Motor neuron (in vitro differentiated cells): ENCODE results near the gene PSD. TPM values are rescaled to one million over a fixed set of nuclear protein-coding genes. Genes with fewer than 3 reads are reported as not detected.

Experiments used
- total RNA-seq, 8 experiments: library from RNA; unstranded; fragments of 300-600 nt; gene quantifications; 2 replicates each; pipeline versions ENCODE4 v1.2.3 to v1.2.4, GENCODE V29; 2022

PSD gene
- total RNA-seq, 8 experiments from 2014 or later, result 5.9 to 55.8 (median 31.8) TPM

Other genes with a start within 250 kb of the PSD start
- gene ELOVL3, start 192.5 kb downstream of the PSD start, total RNA-seq, result 1 to 10 TPM in 1 of 8 experiments, under 1 TPM in 5, not detected in 2; 0.13 to 1.8 (median 0.41) TPM
- gene PITX3, start 177.3 kb downstream of the PSD start, total RNA-seq, result under 1 TPM in 4 of 8 experiments, not detected in 4; 0.05 to 0.33 (median 0.22) TPM
- gene GBF1, start 173.3 kb downstream of the PSD start, total RNA-seq, result 10 to 100 TPM; 28.4 to 47.8 (median 39.1) TPM
- gene NFKB2, start 23.1 kb downstream of the PSD start, total RNA-seq, result 10 to 100 TPM in 5 of 8 experiments, 1 to 10 TPM in 3; 5.2 to 38.8 (median 11.8) TPM
- 10 to 100 TPM in 4 of 8 experiments, 1 to 10 TPM in 4; 7.0 to 17.4 (median 11.6) TPM for gene FBXL15, start 2.1 kb upstream of the PSD start, total RNA-seq
- gene CUEDC2, start 13.8 kb upstream of the PSD start, total RNA-seq, result 10 to 100 TPM; 47.3 to 99.0 (median 71.7) TPM
- gene C10orf95, start 32.8 kb upstream of the PSD start, total RNA-seq, result 1 to 10 TPM in 2 of 8 experiments, under 1 TPM in 5, not detected in 1; 0.38 to 2.3 (median 0.87) TPM
- gene ACTR1A, start 83.9 kb upstream of the PSD start, total RNA-seq, result 100 to 1,000 TPM in 5 of 8 experiments, 10 to 100 TPM in 3; 70.4 to 138 (median 108) TPM
- 1 to 10 TPM; 2.9 to 9.7 (median 4.8) TPM for gene SUFU, start 85.2 kb upstream of the PSD start, total RNA-seq
- 10 to 100 TPM; 42.5 to 84.5 (median 68.6) TPM for gene TRIM8, start 225.7 kb upstream of the PSD start, total RNA-seq